Activated T-helper 1 cell treated with Interleukin-2 at 50 U/mL for 16 hours (primary cell): ENCODE measurements around the gene PCDHA12.
"Not testable (repeated sequence)": the region's sequence is repeated elsewhere in the genome, so short reads cannot be mapped to it uniquely, and the experiment has no call there.

Source experiments
- DNase-seq: peaks from one replicate; pipeline ENCODE4 v3.0.0-alpha.2; 2020; ENCODE audit warnings: low read depth

PCDHA12 gene

GRCh38 chr5:140875085-140876065 is at the start of gene PCDHA12:
Gene PCDHA12, plus strand, starts transcription at chr5:140875308. Its CDS starts 165 bp downstream, at chr5:140875473.
- no peak for DNase-seq

GRCh38 chr5:140827704-140828361 is 47.3 kb upstream of the PCDHA12 start, which contains the start of gene PCDHA6:
Gene PCDHA6, plus strand, starts transcription at chr5:140827960. Its CDS starts 132 bp downstream, at chr5:140828092.
- DNase-seq, result no peak

- DNase-seq, result no peak
These were observed 46.8 kb upstream of the PCDHA12 start for GRCh38 chr5:140828362-140828737.

GRCh38 chr5:140829511-140830501 is 45.3 kb upstream of the PCDHA12 start:
- not testable (repeated sequence) for DNase-seq

- no peak for DNase-seq
These were observed 41.1 kb upstream of the PCDHA12 start, which contains the start of gene PCDHA7 for GRCh38 chr5:140833993-140834392. Gene PCDHA7, plus strand, starts transcription at chr5:140834269. Its CDS starts 115 bp downstream, at chr5:140834384.

- DNase-seq, result not testable (repeated sequence)
These were observed 40.6 kb upstream of the PCDHA12 start for GRCh38 chr5:140834439-140835008.

GRCh38 chr5:140835622-140836510 is 39.2 kb upstream of the PCDHA12 start:
- no peak for DNase-seq

- DNase-seq, result no peak
These were observed 33.8 kb upstream of the PCDHA12 start, which contains the start of gene PCDHA8 for GRCh38 chr5:140840978-140841962. Gene PCDHA8, plus strand, starts transcription at chr5:140841187. Its CDS starts 135 bp downstream, at chr5:140841322.

- DNase-seq, result no peak
These were observed 32.0 kb upstream of the PCDHA12 start for GRCh38 chr5:140842798-140843733.

GRCh38 chr5:140848139-140849102 is 26.7 kb upstream of the PCDHA12 start, which contains the start of gene PCDHA9:
Gene PCDHA9, plus strand, starts transcription at chr5:140848382. Its CDS starts 114 bp downstream, at chr5:140848496.
- DNase-seq, result not testable (repeated sequence)

GRCh38 chr5:140849831-140850634 is 25.1 kb upstream of the PCDHA12 start:
- DNase-seq, result not testable (repeated sequence)

- no peak for DNase-seq
These were observed 19.1 kb upstream of the PCDHA12 start, which contains the start of gene PCDHA10 for GRCh38 chr5:140855772-140856674. Gene PCDHA10, plus strand, starts transcription at chr5:140855897. Its CDS starts 152 bp downstream, at chr5:140856049.

- no peak for DNase-seq
These were observed 17.7 kb upstream of the PCDHA12 start for GRCh38 chr5:140857177-140857986.

- DNase-seq, result no peak
These were observed 17.2 kb upstream of the PCDHA12 start for GRCh38 chr5:140857987-140858240.
